ENCODE results near the gene GABARAP.

GABARAP gene

DNA sequence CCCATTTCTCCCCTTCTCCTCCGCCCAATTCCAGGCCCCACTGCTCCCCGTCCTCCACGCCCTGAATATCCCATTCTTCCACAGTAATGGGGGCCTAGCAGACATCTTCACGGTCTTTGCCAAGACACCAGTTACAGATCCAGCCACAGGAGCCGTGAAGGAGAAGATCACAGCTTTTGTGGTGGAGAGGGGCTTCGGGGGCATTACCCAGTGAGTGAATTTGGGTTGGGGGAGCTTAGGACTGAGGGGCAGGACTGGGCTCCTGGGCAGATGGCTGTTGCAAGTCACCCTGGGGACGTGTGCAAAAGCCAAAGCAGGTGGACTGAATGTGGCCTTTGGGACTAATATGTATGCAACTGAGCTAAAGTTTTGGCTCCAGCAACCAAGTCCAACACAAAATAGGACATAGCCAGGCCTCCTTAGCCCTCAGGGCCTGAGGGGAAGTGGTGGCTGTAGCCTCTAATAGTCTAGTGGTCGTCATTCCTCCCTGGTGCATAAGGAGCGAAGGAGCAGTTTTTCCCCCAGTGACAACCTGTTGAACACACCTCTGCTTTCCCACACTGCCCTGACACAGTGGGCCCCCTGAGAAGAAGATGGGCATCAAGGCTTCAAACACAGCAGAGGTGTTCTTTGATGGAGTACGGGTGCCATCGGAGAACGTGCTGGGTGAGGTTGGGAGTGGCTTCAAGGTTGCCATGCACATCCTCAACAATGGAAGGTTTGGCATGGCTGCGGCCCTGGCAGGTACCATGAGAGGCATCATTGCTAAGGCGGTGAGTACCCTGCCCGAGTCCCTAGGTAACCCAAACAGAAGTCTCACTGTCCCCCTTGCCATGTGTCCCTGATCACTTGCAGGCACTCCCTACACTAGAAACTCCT, 19.9 kb downstream of the GABARAP start:
- ChIA-PET CTCF (interaction anchor here (0.6 to 4.2 kb wide), 5 partner anchors 8 to 581 kb away, joined by 3 to 34 read pairs (median 7); no protein-coding TSS in a partner anchor), POLR2A (interaction anchor here (0.7 to 9.8 kb wide), 10 partner anchors 8 to 213 kb away, joined by 3 to 284 read pairs (median 12); partner anchors contain the start of genes CTDNEP1, DVL2, ELP5 and GABARAP)
- Histone ChIP-seq H3K36me3 (ENCODE audit: control insufficient read depth in 2 of 2, insufficient read depth in 1 of 2, low read length in 2 of 2) (peaks cover 20 to 64% of the 10 kb centered on the region in 2 experiments; a peak in 2 of 3 replicates), H3K27ac (ENCODE audit: extremely low read depth, low read depth, low read length) (peak overlapping the region; percentile 49; the same call in 1 of the 2 replicates), H3K9me3 (ENCODE audit: control insufficient read depth, insufficient read depth, low read depth, low read length) (no peaks in the 10 kb centered on the region), H3K4me3 (ENCODE audit: low read depth, low read length) (no peak overlapping the region), H3K4me1 (ENCODE audit: control insufficient read depth, insufficient read depth, low read length) (peaks cover 3% of the 10 kb centered on the region; the same call in 1 of the 2 replicates)
- TF ChIP-seq, protein P1, sequence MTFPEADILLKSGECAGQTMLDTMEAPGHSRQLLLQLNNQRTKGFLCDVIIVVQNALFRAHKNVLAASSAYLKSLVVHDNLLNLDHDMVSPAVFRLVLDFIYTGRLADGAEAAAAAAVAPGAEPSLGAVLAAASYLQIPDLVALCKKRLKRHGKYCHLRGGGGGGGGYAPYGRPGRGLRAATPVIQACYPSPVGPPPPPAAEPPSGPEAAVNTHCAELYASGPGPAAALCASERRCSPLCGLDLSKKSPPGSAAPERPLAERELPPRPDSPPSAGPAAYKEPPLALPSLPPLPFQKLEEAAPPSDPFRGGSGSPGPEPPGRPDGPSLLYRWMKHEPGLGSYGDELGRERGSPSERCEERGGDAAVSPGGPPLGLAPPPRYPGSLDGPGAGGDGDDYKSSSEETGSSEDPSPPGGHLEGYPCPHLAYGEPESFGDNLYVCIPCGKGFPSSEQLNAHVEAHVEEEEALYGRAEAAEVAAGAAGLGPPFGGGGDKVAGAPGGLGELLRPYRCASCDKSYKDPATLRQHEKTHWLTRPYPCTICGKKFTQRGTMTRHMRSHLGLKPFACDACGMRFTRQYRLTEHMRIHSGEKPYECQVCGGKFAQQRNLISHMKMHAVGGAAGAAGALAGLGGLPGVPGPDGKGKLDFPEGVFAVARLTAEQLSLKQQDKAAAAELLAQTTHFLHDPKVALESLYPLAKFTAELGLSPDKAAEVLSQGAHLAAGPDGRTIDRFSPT (tag by site-specific recombination; IDR thresholded peaks at IDR 0.05): peak; percentile 40; the same call in 1 of the 2 replicates
- TF ChIP-seq SCRT1 (tag by site-specific recombination; IDR thresholded peaks at IDR 0.05; ENCODE audit: borderline replicate concordance) (peak; percentile 97), ZNF548 (tag by site-specific recombination; IDR thresholded peaks at IDR 0.05) (no peak), RBAK (tag by site-specific recombination; IDR thresholded peaks at IDR 0.05) (no peak), ZNF660 (tag by site-specific recombination; IDR thresholded peaks at IDR 0.05) (no peak), ZNF302 (tag by site-specific recombination; IDR thresholded peaks at IDR 0.05; ENCODE audit: low read depth) (no peak), PRDM1 (tag by site-specific recombination; IDR thresholded peaks at IDR 0.05) (no peak), SCRT2 (tag by site-specific recombination; IDR thresholded peaks at IDR 0.05) (peak; percentile 98), ZNF274 (IDR thresholded peaks at IDR 0.05; ENCODE audit: low read length) (no peak), ZNF274 (tag by site-specific recombination; IDR thresholded peaks at IDR 0.05; ENCODE audit: borderline replicate concordance) (no peak), ZNF174 (tag by site-specific recombination; IDR thresholded peaks at IDR 0.05) (no peak), ZNF549 (tag by site-specific recombination; IDR thresholded peaks at IDR 0.05) (no peak)
- TF ChIP-seq, protein P2, sequence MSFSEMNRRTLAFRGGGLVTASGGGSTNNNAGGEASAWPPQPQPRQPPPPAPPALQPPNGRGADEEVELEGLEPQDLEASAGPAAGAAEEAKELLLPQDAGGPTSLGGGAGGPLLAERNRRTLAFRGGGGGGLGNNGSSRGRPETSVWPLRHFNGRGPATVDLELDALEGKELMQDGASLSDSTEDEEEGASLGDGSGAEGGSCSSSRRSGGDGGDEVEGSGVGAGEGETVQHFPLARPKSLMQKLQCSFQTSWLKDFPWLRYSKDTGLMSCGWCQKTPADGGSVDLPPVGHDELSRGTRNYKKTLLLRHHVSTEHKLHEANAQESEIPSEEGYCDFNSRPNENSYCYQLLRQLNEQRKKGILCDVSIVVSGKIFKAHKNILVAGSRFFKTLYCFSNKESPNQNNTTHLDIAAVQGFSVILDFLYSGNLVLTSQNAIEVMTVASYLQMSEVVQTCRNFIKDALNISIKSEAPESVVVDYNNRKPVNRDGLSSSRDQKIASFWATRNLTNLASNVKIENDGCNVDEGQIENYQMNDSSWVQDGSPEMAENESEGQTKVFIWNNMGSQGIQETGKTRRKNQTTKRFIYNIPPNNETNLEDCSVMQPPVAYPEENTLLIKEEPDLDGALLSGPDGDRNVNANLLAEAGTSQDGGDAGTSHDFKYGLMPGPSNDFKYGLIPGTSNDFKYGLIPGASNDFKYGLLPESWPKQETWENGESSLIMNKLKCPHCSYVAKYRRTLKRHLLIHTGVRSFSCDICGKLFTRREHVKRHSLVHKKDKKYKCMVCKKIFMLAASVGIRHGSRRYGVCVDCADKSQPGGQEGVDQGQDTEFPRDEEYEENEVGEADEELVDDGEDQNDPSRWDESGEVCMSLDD (tag by site-specific recombination; IDR thresholded peaks at IDR 0.05): 0 out of 2 replicates have a peak, but pooled peaks have one; percentile 18

DNA sequence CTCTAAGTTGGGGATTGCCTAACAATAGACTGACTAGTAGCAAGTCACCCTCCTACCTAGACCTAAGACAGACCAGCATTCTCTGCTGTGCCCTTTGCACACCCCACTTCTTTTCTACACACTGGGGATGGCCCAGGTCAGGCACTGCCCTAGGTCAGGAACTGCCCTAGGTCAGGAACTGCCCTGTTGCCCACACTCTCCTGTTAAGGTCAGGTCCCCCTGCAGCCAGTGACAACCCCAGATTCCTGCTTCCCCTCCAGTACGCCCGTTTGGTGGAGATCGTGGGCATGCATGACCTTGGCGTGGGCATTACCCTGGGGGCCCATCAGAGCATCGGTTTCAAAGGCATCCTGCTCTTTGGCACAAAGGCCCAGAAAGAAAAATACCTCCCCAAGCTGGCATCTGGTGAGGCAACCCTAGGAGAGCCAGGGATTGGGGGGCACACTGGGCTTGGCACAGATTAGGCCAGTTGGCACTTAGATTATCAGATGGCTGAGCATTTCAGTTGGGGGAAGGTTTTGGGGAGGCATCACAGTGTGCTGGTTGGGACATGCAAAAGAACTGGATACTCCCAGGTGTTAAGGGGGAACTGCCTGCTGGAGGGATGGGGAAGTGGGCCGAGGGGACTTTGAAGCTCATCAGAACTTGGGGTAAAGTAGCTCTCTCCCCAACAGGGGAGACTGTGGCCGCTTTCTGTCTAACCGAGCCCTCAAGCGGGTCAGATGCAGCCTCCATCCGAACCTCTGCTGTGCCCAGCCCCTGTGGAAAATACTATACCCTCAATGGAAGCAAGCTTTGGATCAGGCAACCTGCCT, 20.8 kb downstream of the GABARAP start:
- no peaks in the 10 kb centered on the region for H3K9me3 ChIP-seq (ENCODE audit: control insufficient read depth, insufficient read depth, low read depth, low read length)
- no peak overlapping the region for H3K4me3 ChIP-seq (ENCODE audit: low read depth, low read length)
- H3K4me1 ChIP-seq (ENCODE audit: control insufficient read depth, insufficient read depth, low read length): peaks cover 3% of the 10 kb centered on the region; the same call in 1 of the 2 replicates
- TF ChIP-seq, protein P3, sequence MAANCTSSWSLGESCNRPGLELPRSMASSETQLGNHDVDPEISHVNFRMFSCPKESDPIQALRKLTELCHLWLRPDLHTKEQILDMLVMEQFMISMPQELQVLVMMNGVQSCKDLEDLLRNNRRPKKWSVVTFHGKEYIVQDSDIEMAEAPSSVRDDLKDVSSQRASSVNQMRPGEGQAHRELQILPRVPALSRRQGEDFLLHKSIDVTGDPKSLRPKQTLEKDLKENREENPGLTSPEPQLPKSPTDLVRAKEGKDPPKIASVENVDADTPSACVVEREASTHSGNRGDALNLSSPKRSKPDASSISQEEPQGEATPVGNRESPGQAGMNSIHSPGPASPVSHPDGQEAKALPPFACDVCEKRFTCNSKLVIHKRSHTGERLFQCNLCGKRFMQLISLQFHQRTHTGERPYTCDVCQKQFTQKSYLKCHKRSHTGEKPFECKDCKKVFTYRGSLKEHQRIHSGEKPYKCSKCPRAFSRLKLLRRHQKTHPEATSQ (tag by site-specific recombination; IDR thresholded peaks at IDR 0.05): no peak
- TF ChIP-seq, protein P1 (tag by site-specific recombination; IDR thresholded peaks at IDR 0.05): peak; percentile 85
- peaks cover 20 to 55% of the 10 kb centered on the region in 2 experiments; a peak in 2 of 3 replicates for H3K36me3 ChIP-seq (ENCODE audit: control insufficient read depth in 2 of 2, insufficient read depth in 1 of 2, low read length in 2 of 2)
- ChIA-PET POLR2A (interaction anchor here (0.5 to 9.8 kb wide), 19 partner anchors 7 to 936 kb away, joined by 3 to 284 read pairs (median 6); partner anchors contain the start of genes CTDNEP1, DVL2, ELP5 and GABARAP), CTCF (interaction anchor here (0.6 to 4.2 kb wide), 18 partner anchors 9 to 582 kb away, joined by 3 to 34 read pairs (median 6); partner anchors contain the start of genes DVL2, GABARAP, PHF23 and SLC2A4)
- H3K27ac ChIP-seq (ENCODE audit: extremely low read depth, low read depth, low read length): peak overlapping the region; percentile 49; the same call in 1 of the 2 replicates
